GM19240 (cell line): ENCODE data around the gene MMD.
A peak's percentile ranks its signal among the peaks of the same experiment; 100 is the strongest.

ENCODE experiments used
- DNase-seq: peaks from one replicate; pipeline ENCODE4 v3.0.0; 2011; ENCODE audit warnings: low spot score; ENCODE audit not compliant: insufficient read length

Gene MMD

GRCh38 chr17:55354010-55354409 is 67.6 kb downstream of the MMD start:
- DNase-seq: no peak

- no peak for DNase-seq
Measured at GRCh38 chr17:55351226-55351625, 70.4 kb downstream of the MMD start.

- DNase-seq: no peak
Measured at GRCh38 chr17:55350825-55351205, 70.8 kb downstream of the MMD start.

GRCh38 chr17:55348749-55349354 is 72.8 kb downstream of the MMD start:
- peak; percentile 11 for DNase-seq

- no peak for DNase-seq
Measured at GRCh38 chr17:55347341-55347740, 74.3 kb downstream of the MMD start.

- DNase-seq: no peak
Measured at GRCh38 chr17:55346658-55347057, 75.0 kb downstream of the MMD start.

- no peak for DNase-seq
Measured at GRCh38 chr17:55345132-55345531, 76.5 kb downstream of the MMD start.

GRCh38 chr17:55344514-55344997 is 77.1 kb downstream of the MMD start:
- no peak for DNase-seq

- no peak for DNase-seq
Measured at GRCh38 chr17:55343900-55344513, 77.6 kb downstream of the MMD start.

- no peak for DNase-seq
Measured at GRCh38 chr17:55342800-55343585, 78.6 kb downstream of the MMD start.
